Kidney (tissue), 14 donors: ENCODE measurements around the gene LRRC75A. TPM values are rescaled to one million over a fixed set of nuclear protein-coding genes. Genes with fewer than 3 reads are reported as not detected.

Source experiments
- DNase-seq, 5 donors: peaks; one replicate each; pipeline ENCODE4 v3.0.0-alpha.2; 2013 to 2020
- FAIRE-seq: peaks from 2 replicates; lab custom pipeline; 2012; peaks lifted over from hg19 to GRCh38; lab: Jason Lieb, UNC
- H3K27ac ChIP-seq, 2 donors: one replicate each; pipeline ENCODE4 v1.7.0; 2013; ENCODE audit warnings: low read depth in 2 of 2, low read length in 2 of 2, inconsistent platforms in 1 of 2
- H3K27me3 ChIP-seq: one replicate; pipeline ENCODE4 v1.7.1; 2013; ENCODE audit warnings: low read length, inconsistent platforms; ENCODE audit not compliant: control insufficient read depth, insufficient read depth
- H3K36me3 ChIP-seq, 3 donors: one replicate each; pipeline versions ENCODE4 v1.7.0 to v1.7.1; 2013; ENCODE audit warnings: low read length in 3 of 3, control low read depth in 1 of 3, inconsistent platforms in 1 of 3; ENCODE audit not compliant: insufficient read depth in 3 of 3, control insufficient read depth in 2 of 3
- H3K4me1 ChIP-seq, 3 donors: one replicate each; pipeline versions ENCODE4 v1.7.0 to v1.7.1; 2013; ENCODE audit warnings: low read length in 3 of 3, inconsistent platforms in 1 of 3, low read depth in 1 of 3; ENCODE audit not compliant: control insufficient read depth in 2 of 3, insufficient read depth in 2 of 3
- H3K4me3 ChIP-seq, 3 donors: one replicate each; pipeline versions ENCODE4 v1.7.0 to v1.8.1; 2013; ENCODE audit warnings: low read length in 3 of 3, control low read depth in 1 of 3, inconsistent platforms in 1 of 3
- H3K9ac ChIP-seq, 3 donors: one replicate each; pipeline versions ENCODE4 v1.7.0 to v1.7.1; 2013; ENCODE audit warnings: low read length in 3 of 3, control low read depth in 1 of 3, inconsistent platforms in 1 of 3
- H3K9me3 ChIP-seq, 3 donors: one replicate each; pipeline versions ENCODE4 v1.7.0 to v1.7.1; 2013; ENCODE audit warnings: low read length in 3 of 3, control low read depth in 1 of 3, inconsistent platforms in 1 of 3; ENCODE audit not compliant: control insufficient read depth in 2 of 3, insufficient read depth in 1 of 3
- intact Hi-C: fragments of 100-400 bp; cut with DNase I; formaldehyde crosslinking; loops from one replicate; pipeline ENCODE4 v1.11.1; 2022
- polyA plus RNA-seq: library from polyadenylated mRNA; stranded (reverse); fragments of 350-450 nt; fragmentation: Illumina TruSeq; extraction: RNeasy Lipid Tissue Mini Kit (QIAGEN cat#74804); gene quantifications from one replicate; pipeline ENCODE4 v1.2.3, GENCODE V29; 2014; ENCODE audit warnings: low read depth, low replicate concordance; ENCODE audit not compliant: insufficient read depth
- total RNA-seq: library from RNA; stranded (reverse); fragmentation: NEBNext Ultra II Directional; extraction: Animal tissue kit (Norgen Biotek cat#: 25700); gene quantifications from one replicate; pipeline ENCODE4 v1.2.1, GENCODE V29; 2021
- TF ChIP-seq, protein P1 (sequence below): IDR thresholded peaks from 3 replicates; pipeline ENCODE4 v1.5.1; 2012; ENCODE audit warnings: mild to moderate bottlenecking, moderate library complexity, borderline replicate concordance; ENCODE audit not compliant: insufficient read depth; ENCODE audit errors: extremely low read depth
- donor health status: control.
- donor health status: control.
- donor health status: control.
- donor health status: control.
- donor health status: control.
- donor health status: DM: yes; HTN: yes; CAD: no.
- donor health status: Normal renal cell carcinoma (clear cell type).

The LRRC75A gene
- total and polyA plus RNA-seq, 2 donors from 2014 or later, result 2.5 to 2.6 TPM

DNA sequence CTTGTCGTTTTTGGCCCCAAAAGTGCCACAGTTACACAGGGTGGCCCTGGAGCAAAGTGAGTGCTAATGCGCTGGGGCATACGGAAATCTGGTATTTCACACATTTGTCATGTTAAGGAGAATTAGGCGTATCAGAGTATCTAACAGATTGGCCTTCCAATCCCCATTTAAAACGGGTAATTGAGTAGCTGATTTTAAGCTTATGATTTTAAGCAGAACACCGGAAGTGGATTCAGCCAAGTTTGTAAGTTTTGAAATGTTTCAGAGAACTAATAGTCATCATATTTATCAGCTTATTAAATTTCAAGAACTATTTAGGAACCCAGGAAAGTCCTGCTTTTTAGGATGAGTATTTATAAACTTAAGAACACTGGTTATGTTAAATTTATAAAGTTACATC lies 19.5 kb downstream of the LRRC75A start:
- DNase-seq (no peak), FAIRE-seq (no peak)
- Histone ChIP-seq H3K36me3 (no peaks in the 10 kb centered on the region), H3K9me3 (no peaks in the 10 kb centered on the region), H3K27me3 (no peaks in the 10 kb centered on the region), H3K27ac (no peak overlapping the region), H3K9ac (no peak overlapping the region), H3K4me3 (no peak overlapping the region), H3K4me1 (peaks cover 0 to 2% (median 0%) of the 10 kb centered on the region in 3 donors)
- intact Hi-C loops, result no loop called here
- TF ChIP-seq, protein P1, sequence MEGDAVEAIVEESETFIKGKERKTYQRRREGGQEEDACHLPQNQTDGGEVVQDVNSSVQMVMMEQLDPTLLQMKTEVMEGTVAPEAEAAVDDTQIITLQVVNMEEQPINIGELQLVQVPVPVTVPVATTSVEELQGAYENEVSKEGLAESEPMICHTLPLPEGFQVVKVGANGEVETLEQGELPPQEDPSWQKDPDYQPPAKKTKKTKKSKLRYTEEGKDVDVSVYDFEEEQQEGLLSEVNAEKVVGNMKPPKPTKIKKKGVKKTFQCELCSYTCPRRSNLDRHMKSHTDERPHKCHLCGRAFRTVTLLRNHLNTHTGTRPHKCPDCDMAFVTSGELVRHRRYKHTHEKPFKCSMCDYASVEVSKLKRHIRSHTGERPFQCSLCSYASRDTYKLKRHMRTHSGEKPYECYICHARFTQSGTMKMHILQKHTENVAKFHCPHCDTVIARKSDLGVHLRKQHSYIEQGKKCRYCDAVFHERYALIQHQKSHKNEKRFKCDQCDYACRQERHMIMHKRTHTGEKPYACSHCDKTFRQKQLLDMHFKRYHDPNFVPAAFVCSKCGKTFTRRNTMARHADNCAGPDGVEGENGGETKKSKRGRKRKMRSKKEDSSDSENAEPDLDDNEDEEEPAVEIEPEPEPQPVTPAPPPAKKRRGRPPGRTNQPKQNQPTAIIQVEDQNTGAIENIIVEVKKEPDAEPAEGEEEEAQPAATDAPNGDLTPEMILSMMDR, result no peak

DNA sequence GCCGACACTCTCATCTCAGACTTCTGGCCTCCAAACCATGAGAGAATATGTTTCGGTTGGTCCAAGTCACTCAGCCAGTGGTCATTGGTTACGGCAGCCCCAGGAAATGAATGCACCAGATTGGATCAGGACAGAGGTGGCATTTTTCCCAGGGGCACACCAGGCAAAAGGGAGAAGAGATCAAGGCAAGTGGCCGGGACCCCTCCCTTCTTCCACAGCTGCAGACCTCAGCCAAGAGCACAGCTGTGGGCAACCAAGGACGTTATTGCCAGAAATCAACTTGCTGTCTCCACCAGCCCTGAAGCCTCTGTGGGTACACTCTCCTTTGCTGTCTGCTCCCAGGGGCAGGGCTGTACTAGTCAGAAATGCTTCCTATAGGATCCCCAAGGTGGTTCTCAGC lies 20.7 kb downstream of the LRRC75A start:
- H3K9ac ChIP-seq, result no peak overlapping the region
- H3K36me3 ChIP-seq, result no peaks in the 10 kb centered on the region
- H3K27me3 ChIP-seq, result no peaks in the 10 kb centered on the region
- H3K4me3 ChIP-seq, result no peak overlapping the region
- H3K4me1 ChIP-seq, result peaks cover 0 to 2% (median 0%) of the 10 kb centered on the region in 3 donors
- DNase-seq, result no peak
- intact Hi-C loops, result no loop called here
- no peak overlapping the region for H3K27ac ChIP-seq
- no peaks in the 10 kb centered on the region for H3K9me3 ChIP-seq
- FAIRE-seq, result no peak
- TF ChIP-seq, protein P1, result no peak

- H3K27ac ChIP-seq, result no peak overlapping the region
- intact Hi-C loops, result no loop called here
- peaks cover 0 to 2% (median 0%) of the 10 kb centered on the region in 3 donors for H3K4me1 ChIP-seq
- DNase-seq (peak in 3 of 5 donors; percentile 36 to 56 (median 38)), FAIRE-seq (no peak)
- H3K9ac ChIP-seq, result no peak overlapping the region
- H3K36me3 ChIP-seq, result no peaks in the 10 kb centered on the region
- no peaks in the 10 kb centered on the region for H3K9me3 ChIP-seq
- TF ChIP-seq, protein P1, result no peak
- no peaks in the 10 kb centered on the region for H3K27me3 ChIP-seq
- peak overlapping the region in 1 of 3 donors; percentile 25 for H3K4me3 ChIP-seq
Observed at GRCh38 chr17:16470265-16470664, 21.7 kb downstream of the LRRC75A start.

DNA sequence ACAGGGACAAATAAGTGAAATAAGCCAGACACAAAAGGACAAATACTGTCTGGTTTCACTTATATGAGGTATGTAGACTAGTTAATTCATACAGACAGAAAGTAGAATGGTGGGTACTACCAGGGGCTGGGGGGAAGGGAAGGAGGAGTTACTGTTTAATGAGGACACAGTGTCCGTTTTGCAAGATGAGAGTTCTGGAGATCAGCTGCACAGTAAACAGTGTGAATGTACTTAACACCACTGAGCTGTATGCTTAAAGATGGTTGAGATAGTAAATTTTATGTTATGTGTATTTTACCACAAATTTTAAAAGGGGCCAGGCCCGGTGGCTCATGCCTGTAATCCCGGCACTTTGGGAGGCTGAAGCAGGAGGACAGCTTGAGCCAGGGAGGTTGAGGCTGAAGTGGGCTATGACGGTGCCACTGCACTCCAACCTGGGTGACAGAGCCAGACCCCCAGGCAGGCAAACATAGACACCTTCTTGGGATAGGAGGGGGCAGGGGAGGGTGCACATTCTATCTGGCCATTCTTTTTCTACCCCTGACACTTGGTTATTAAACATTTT lies 23.5 kb downstream of the LRRC75A start:
- Histone ChIP-seq H3K9me3 (no peaks in the 10 kb centered on the region), H3K9ac (no peak overlapping the region), H3K4me3 (no peak overlapping the region), H3K36me3 (no peaks in the 10 kb centered on the region), H3K27me3 (no peaks in the 10 kb centered on the region), H3K4me1 (peaks cover 0 to 8% (median 0%) of the 10 kb centered on the region in 3 donors), H3K27ac (no peak overlapping the region)
- intact Hi-C loops, result no loop called here
- FAIRE-seq, result no peak
- TF ChIP-seq, protein P1, result no peak
- no peak for DNase-seq
